Transverse colon (tissue), 3 donors: ENCODE results near the gene LYSMD1.

Experiments used
- CTCF ChIP-seq, 5 experiments: fragments of 200-600 bp in 3 of 5; fragments of 450-650 bp in 2 of 5; sonication (generic) in 3 of 5; IDR thresholded peaks; 1 replicate in 2 of 5; 2 replicates in 3 of 5; pipeline ENCODE4 v1.5.1; 2016 to 2017; ENCODE audit warnings: antibody characterized with exemption in 5 of 5, inconsistent platforms in 3 of 5, mild to moderate bottlenecking in 2 of 5, moderate library complexity in 1 of 5
- POLR2A ChIP-seq: fragments of 450-650 bp; IDR thresholded peaks from one replicate; pipeline ENCODE4 v1.6.1; 2016; ENCODE audit warnings: antibody characterized with exemption, mild to moderate bottlenecking, moderate library complexity

DNA sequence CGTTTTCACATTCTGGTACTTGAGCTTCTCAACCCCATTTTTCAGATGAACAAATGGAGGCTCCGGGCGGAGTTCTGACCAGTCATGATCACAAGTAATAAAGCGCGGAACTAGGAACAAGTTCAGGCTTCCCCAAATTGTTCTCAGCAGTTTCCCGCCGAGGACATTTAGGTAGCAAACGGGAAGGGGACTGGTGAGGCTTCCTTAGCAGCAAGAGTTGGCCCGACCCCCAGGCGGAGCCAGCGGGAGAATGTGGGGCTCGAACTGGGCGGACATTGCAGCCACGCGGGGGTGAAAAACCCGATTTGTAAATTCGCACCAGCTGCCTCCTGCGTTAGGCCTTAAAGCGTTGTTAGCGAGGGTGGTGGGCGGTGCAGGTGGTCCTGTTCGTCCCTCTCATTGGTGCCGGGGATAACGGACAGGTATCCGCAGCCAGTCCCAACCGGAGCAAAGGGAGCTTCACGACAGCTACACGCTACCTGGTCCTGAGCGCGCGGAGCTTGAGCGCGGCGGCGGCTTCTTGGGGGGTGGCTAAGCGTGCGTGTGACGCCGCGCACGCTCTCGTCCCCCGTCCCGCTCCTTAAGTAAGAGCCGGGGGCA, 34.6 kb downstream of the LYSMD1 start:
- no peak for TF ChIP-seq CTCF (IDR thresholded peaks at IDR 0.05)
- no peak for TF ChIP-seq POLR2A
